Gastrocnemius medialis (tissue), 4 donors: ENCODE data around the gene MARCHF10. TPM values are rescaled to one million over a fixed set of nuclear protein-coding genes. Genes with fewer than 3 reads are reported as not detected.

ENCODE experiments used
- ATAC-seq, 2 donors: fragments of 150-250 bp; one replicate each; pipeline ENCODE4 v1.9.1; 2016
- DNase-seq, 2 donors: peaks; one replicate each; pipeline ENCODE4 v3.0.0-alpha.2; 2019
- H3K27ac ChIP-seq, 4 donors: fragments of 200-600 bp; sonication (generic); 1 replicate in 1 of 4; 2 replicates in 3 of 4; pipeline ENCODE4 v1.5.1; 2016 to 2018; ENCODE audit warnings: mild to moderate bottlenecking in 2 of 4, moderate library complexity in 1 of 4
- H3K27me3 ChIP-seq, 3 donors: fragments of 200-600 bp; sonication (generic) in 2 of 3; 1 replicate in 1 of 3; 2 replicates in 2 of 3; pipeline versions ENCODE4 v1.5.1 to v1.6.0; 2016 to 2019; ENCODE audit warnings: mild to moderate bottlenecking in 1 of 3, moderate library complexity in 1 of 3
- H3K36me3 ChIP-seq, 2 donors: fragments of 200-600 bp; sonication (generic) in 1 of 2; one replicate each; pipeline ENCODE4 v1.5.1; 2017 to 2018
- H3K4me1 ChIP-seq, 2 donors: fragments of 200-600 bp; sonication (generic) in 1 of 2; one replicate each; pipeline ENCODE4 v1.5.1; 2016 to 2017; ENCODE audit warnings: mild to moderate bottlenecking in 2 of 2
- H3K4me3 ChIP-seq, 4 donors: fragments of 200-600 bp; sonication (generic) in 3 of 4; 1 replicate in 1 of 4; 2 replicates in 3 of 4; pipeline ENCODE4 v1.5.1; 2016 to 2019; ENCODE audit warnings: mild to moderate bottlenecking in 2 of 4
- H3K9me3 ChIP-seq, 3 donors: fragments of 200-600 bp; sonication (generic) in 2 of 3; 1 replicate in 1 of 3; 2 replicates in 2 of 3; pipeline ENCODE4 v1.5.1; 2016 to 2019
- POLR2A ChIP-seq, 2 donors: fragments of 450-650 bp; IDR thresholded peaks; one replicate each; pipeline ENCODE4 v1.6.1; 2017; ENCODE audit warnings: antibody characterized with exemption in 2 of 2, mild to moderate bottlenecking in 2 of 2, moderate library complexity in 2 of 2
- in situ Hi-C, 4 donors: fragments of 200-750 bp; cut with MboI; loops; one replicate each; pipeline versions ENCODE4 v1.15.0 to v1.8.0; 2017; ENCODE audit warnings: low sequenced_read_pairs in 4 of 4
- intact Hi-C: fragments of 100-400 bp; cut with DNase I; formaldehyde crosslinking; loops from one replicate; pipeline ENCODE4 v1.15.1; 2023; ENCODE audit warnings: low total_unique reads
- total RNA-seq, 4 donors: library from RNA; depleted of rRNA; stranded (reverse); fragments of >200 nt; gene quantifications; one replicate each; pipeline versions ENCODE4 v1.1.0 to v1.2.3, GENCODE V29; 2016
- TF ChIP-seq, protein P1 (sequence below), 5 experiments: fragments of 450-650 bp in 3 of 5; fragments of 200-600 bp in 2 of 5; sonication (generic) in 2 of 5; IDR thresholded peaks in 4 of 5; conservative IDR thresholded peaks in 1 of 5; 1 replicate in 4 of 5; 2 replicates in 1 of 5; pipeline ENCODE4 v1.5.1; 2016 to 2019; ENCODE audit warnings: antibody characterized with exemption in 5 of 5, mild to moderate bottlenecking in 3 of 5, moderate library complexity in 3 of 5

The MARCHF10 gene
- total RNA-seq, 4 donors from 2014 or later, result not detected

DNA sequence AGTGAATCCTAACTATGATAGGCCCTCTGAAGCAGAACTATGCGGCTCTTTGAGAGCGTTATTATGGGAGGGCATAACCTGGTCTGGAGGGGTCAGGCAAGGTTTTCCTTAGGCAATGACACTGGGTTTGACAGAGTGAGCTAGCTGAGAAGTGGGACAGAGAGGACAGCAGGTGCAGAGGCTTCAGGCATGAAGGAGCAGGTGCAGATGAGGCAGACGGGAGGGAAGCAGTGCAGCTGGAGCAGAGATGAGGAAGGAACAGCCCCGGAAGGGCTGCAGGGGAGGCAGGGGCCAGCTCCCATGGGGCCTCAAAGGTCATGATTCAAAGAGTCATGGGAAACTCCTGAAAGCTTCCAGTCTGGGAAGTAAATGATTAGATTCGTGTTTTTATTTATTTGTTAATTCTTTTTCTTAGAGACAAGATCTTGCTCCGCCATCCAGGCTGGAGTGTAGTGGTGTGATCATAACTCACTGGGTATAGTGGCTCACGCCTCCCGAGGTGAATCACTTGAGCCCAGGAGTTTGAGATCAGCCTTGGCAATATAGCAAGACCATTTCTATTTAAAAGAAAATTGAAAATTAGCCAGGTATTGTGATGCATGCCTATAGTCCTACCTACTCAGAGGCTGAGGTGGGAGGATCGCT, 5.4 kb downstream of the MARCHF10 start:
- Histone ChIP-seq H3K27me3 (peaks cover 4 to 20% (median 5%) of the 10 kb centered on the region in 3 donors), H3K9me3 (no peaks in the 10 kb centered on the region), H3K4me1 (no peaks in the 10 kb centered on the region), H3K36me3 (no peaks in the 10 kb centered on the region), H3K27ac (no peak overlapping the region), H3K4me3 (no peak overlapping the region)
- intact Hi-C loops, result no loop called here
- DNase-seq (no peak), ATAC-seq (no peak)
- no peak for TF ChIP-seq POLR2A (IDR thresholded peaks at IDR 0.05)
- TF ChIP-seq, protein P1, sequence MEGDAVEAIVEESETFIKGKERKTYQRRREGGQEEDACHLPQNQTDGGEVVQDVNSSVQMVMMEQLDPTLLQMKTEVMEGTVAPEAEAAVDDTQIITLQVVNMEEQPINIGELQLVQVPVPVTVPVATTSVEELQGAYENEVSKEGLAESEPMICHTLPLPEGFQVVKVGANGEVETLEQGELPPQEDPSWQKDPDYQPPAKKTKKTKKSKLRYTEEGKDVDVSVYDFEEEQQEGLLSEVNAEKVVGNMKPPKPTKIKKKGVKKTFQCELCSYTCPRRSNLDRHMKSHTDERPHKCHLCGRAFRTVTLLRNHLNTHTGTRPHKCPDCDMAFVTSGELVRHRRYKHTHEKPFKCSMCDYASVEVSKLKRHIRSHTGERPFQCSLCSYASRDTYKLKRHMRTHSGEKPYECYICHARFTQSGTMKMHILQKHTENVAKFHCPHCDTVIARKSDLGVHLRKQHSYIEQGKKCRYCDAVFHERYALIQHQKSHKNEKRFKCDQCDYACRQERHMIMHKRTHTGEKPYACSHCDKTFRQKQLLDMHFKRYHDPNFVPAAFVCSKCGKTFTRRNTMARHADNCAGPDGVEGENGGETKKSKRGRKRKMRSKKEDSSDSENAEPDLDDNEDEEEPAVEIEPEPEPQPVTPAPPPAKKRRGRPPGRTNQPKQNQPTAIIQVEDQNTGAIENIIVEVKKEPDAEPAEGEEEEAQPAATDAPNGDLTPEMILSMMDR (IDR thresholded peaks at IDR 0.05 in 4 of 5, conservative IDR thresholded peaks at IDR 0.05 in 1 of 5), result no peak
- in situ Hi-C loops, result loop anchor here in 1 of 4 donors (10.0 to 25.0 kb wide), 2 partner anchors 58 to 140 kb away; no protein-coding TSS in a partner anchor

DNA sequence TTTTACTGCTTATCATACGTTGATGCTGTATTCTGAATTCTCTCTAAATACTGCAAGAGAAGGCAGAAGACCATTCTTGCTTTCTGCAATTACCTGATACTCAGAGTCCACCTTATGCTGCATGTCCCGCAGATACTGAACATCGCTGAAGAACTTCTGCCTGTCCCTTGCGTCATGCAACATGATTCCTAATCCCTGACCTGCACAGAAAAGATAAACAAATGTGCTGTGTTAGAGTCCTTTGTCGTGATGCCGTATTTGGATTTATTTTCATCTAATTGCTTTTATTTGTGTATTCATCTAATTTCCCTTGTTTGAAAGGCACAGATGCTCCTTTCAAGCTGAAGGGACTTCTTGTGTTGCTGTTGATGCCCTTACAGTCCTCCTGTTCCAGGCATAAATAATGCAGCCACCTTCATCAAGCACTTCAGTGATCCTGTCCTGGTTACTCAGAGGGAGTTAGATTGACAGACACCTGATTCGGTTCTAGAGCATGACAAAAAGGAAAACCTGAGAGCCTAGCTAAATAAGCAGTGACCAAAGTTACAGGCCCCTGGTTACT, 6.5 kb downstream of the MARCHF10 start:
- Histone ChIP-seq H3K4me1 (no peaks in the 10 kb centered on the region), H3K27me3 (peaks cover 0 to 12% (median 0%) of the 10 kb centered on the region in 3 donors), H3K27ac (no peak overlapping the region), H3K9me3 (no peaks in the 10 kb centered on the region), H3K36me3 (no peaks in the 10 kb centered on the region), H3K4me3 (no peak overlapping the region)
- in situ Hi-C loops (loop anchor here in 1 of 4 donors (10.0 to 25.0 kb wide), 2 partner anchors 57 to 139 kb away; no protein-coding TSS in a partner anchor), intact Hi-C loops (no loop called here)
- no peak for TF ChIP-seq POLR2A (IDR thresholded peaks at IDR 0.05)
- TF ChIP-seq, protein P1 (IDR thresholded peaks at IDR 0.05 in 4 of 5, conservative IDR thresholded peaks at IDR 0.05 in 1 of 5), result no peak
- ATAC-seq, result no peak
- DNase-seq, result no peak

DNA sequence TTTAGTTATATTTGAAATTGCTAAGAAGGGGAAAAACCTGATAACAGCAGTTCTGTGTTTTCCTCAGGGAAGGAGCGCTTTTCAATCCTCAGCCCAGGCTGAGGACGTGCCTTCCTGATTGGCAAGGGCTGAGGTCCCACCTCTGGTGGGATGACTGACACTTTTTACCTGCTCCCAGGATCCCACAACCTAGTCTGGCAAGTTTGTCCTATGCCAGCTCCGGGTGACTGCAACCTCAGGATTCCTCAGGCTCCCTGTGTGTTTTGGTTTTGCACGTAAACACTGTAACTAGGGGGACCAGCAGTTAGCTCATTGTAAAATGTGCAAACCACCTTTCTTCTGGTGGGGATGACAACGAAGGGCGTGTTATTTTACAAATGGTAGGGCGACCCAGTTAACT, 7.5 kb downstream of the MARCHF10 start:
- Histone ChIP-seq H3K27ac (no peak overlapping the region), H3K27me3 (peaks cover 0 to 12% (median 0%) of the 10 kb centered on the region in 3 donors), H3K4me3 (no peak overlapping the region), H3K9me3 (no peaks in the 10 kb centered on the region), H3K4me1 (no peaks in the 10 kb centered on the region), H3K36me3 (no peaks in the 10 kb centered on the region)
- intact Hi-C loops (no loop called here), in situ Hi-C loops (loop anchor here in 1 of 4 donors (10.0 to 25.0 kb wide), 2 partner anchors 56 to 138 kb away; no protein-coding TSS in a partner anchor)
- no peak for ATAC-seq
- no peak for TF ChIP-seq POLR2A (IDR thresholded peaks at IDR 0.05)
- TF ChIP-seq, protein P1 (IDR thresholded peaks at IDR 0.05 in 4 of 5, conservative IDR thresholded peaks at IDR 0.05 in 1 of 5), result no peak
- no peak for DNase-seq

DNA sequence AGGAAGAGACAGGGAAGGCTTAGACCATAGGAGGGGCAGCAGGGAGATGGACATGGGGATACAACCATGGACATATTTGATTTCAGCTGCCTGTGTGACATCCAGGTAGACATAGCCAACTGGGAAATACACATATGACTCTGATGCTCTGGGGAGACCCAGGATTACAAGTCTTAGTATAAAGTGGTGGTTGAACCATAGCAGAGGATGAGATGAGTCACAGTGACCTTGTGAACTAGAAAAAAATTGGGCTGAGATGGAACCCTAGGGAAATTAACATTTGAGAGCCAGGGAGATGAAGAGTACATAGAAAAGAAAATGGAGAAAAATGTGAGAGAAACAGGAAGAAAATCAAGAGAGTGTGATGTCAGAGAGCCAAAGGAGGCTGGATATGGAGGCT, 10.2 kb downstream of the MARCHF10 start:
- no peaks in the 10 kb centered on the region for H3K9me3 ChIP-seq
- H3K4me1 ChIP-seq, result no peaks in the 10 kb centered on the region
- TF ChIP-seq, protein P1 (IDR thresholded peaks at IDR 0.05 in 4 of 5, conservative IDR thresholded peaks at IDR 0.05 in 1 of 5), result no peak
- no peak for TF ChIP-seq POLR2A (IDR thresholded peaks at IDR 0.05)
- intact Hi-C loops, result no loop called here
- in situ Hi-C loops, result no loop called here
- DNase-seq, result no peak
- ATAC-seq, result no peak
- H3K36me3 ChIP-seq, result no peaks in the 10 kb centered on the region
- no peak overlapping the region for H3K27ac ChIP-seq
- peaks cover 0 to 2% (median 0%) of the 10 kb centered on the region in 3 donors for H3K27me3 ChIP-seq
- no peak overlapping the region for H3K4me3 ChIP-seq
